ENCODE results near the gene CSTA. TPM values are rescaled to one million over a fixed set of nuclear protein-coding genes. Genes with fewer than 3 reads are reported as not detected.

CSTA gene
- total RNA-seq, 4 donors from 2014 or later: 6.6 to 48.1 (median 29.1) TPM

DNA sequence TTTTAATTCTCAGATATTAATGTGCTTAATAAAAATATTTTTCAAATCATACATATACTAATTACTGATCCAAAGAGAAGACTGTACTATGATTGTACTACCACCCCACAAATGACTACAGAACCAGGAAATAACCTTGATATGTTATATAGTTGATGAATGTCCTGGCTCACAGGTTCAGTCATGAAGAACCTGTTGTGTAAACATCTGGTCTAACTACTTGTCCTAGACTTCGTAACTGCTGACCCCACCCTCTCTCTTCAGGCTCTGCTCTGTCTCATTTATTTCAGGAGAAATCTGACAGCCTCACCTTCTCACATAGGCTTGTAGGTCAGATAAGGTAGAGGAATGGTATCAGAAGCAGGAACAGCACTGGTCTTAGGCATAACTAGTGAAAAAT is 14.7 kb upstream of the CSTA start:
- TF ChIP-seq, protein P1, sequence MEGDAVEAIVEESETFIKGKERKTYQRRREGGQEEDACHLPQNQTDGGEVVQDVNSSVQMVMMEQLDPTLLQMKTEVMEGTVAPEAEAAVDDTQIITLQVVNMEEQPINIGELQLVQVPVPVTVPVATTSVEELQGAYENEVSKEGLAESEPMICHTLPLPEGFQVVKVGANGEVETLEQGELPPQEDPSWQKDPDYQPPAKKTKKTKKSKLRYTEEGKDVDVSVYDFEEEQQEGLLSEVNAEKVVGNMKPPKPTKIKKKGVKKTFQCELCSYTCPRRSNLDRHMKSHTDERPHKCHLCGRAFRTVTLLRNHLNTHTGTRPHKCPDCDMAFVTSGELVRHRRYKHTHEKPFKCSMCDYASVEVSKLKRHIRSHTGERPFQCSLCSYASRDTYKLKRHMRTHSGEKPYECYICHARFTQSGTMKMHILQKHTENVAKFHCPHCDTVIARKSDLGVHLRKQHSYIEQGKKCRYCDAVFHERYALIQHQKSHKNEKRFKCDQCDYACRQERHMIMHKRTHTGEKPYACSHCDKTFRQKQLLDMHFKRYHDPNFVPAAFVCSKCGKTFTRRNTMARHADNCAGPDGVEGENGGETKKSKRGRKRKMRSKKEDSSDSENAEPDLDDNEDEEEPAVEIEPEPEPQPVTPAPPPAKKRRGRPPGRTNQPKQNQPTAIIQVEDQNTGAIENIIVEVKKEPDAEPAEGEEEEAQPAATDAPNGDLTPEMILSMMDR (IDR thresholded peaks at IDR 0.05; ENCODE audit: low read depth): no peak

- TF ChIP-seq, protein P1 (IDR thresholded peaks at IDR 0.05; ENCODE audit: low read depth): no peak
Observed at GRCh38 chr3:122312826-122313225, 12.2 kb upstream of the CSTA start.

DNA sequence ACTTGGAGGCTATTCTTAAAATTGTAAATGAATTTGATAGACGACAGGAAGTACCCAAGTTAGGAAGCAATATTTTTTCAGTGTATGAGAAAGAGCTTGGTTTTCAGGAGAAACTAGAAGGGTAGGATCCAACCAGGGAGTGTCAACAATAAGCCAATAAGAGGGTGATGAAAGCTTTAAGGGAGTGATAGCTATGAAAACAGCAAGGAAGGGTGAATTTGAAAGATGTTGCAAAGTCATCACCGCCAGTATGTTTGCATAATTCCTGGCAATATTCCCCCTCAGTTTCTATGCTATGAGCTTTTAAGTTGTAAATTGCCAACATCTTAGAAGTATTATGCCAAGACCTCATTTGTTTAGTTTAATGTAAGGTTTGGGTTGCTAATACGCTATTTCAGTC is 11.8 kb upstream of the CSTA start:
- TF ChIP-seq, protein P1 (IDR thresholded peaks at IDR 0.05; ENCODE audit: low read depth): no peak

DNA sequence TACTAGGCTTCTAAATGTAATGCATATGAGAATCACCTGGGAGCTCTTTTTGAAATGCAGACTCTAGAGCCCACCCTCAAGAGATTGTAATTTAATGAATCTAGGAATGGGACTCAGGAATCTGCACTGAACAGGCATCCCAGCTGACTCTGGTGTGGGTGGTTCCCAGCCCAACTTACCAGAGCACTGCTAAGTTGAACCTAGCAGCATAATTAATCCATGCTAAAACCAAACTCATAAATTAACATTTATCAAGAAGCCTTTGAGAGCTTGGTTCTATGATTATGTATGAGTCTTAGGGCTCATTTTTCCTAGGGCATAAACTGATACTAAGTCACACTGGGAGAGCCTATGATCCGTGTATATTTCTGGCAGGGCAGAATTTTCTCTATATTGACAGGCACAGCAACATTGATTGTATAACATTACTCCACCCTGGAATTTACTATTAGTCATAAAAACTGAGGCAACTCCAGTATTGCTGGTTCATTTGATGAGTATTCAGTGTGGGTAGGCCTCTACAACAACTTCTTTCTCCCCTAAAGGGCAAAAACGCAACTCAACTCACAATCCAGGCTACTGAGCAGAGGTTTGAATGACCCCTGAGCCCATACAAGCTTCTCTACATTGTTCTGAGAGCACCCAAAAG is 10.7 kb upstream of the CSTA start:
- TF ChIP-seq, protein P1 (IDR thresholded peaks at IDR 0.05; ENCODE audit: low read depth): no peak

- TF ChIP-seq, protein P1 (IDR thresholded peaks at IDR 0.05; ENCODE audit: low read depth): no peak
Observed at GRCh38 chr3:122315619-122316018, 9.4 kb upstream of the CSTA start.

- TF ChIP-seq, protein P1 (IDR thresholded peaks at IDR 0.05; ENCODE audit: low read depth): no peak
Observed at GRCh38 chr3:122316368-122316767, 8.7 kb upstream of the CSTA start.

- TF ChIP-seq, protein P1 (IDR thresholded peaks at IDR 0.05; ENCODE audit: low read depth): no peak
Observed at GRCh38 chr3:122318620-122319019, 6.4 kb upstream of the CSTA start.

Data from subcutaneous adipose tissue (tissue), 4 donors.